ENCODE results near the gene RGPD8.
"Not testable (repeated sequence)": the region's sequence is repeated elsewhere in the genome, so short reads cannot be mapped to it uniquely, and the experiment has no call there.

The RGPD8 gene

GRCh38 chr2:112433932-112434730, 686 bp upstream of the RGPD8 start:
- in situ Hi-C loops (cut with HindIII; ENCODE audit: low sequenced_read_pairs), result no loop called here

GRCh38 chr2:112432735-112433479, 538 bp downstream of the RGPD8 start:
- DNase-seq (ENCODE audit: low read depth, low spot score); in situ Hi-C loops (cut with HindIII; ENCODE audit: low sequenced_read_pairs): not testable (repeated sequence)
- H3K4me3 ChIP-seq (ENCODE audit: low read depth, low read length), result peak overlapping the region; percentile 35

More at GRCh38 chr2:112433932-112434730, 686 bp upstream of the RGPD8 start:
- DNase-seq (ENCODE audit: low read depth, low spot score), result no peak
- no peak for TF ChIP-seq CTCF (IDR thresholded peaks at IDR 0.05; ENCODE audit: low read depth, low read length)
- no peak overlapping the region for H3K4me3 ChIP-seq (ENCODE audit: low read depth, low read length)

- in situ Hi-C loops (cut with HindIII; ENCODE audit: low sequenced_read_pairs); DNase-seq (ENCODE audit: low read depth, low spot score); H3K4me3 ChIP-seq (ENCODE audit: low read depth, low read length): not testable (repeated sequence)
Observed at GRCh38 chr2:112432390-112432734, 1.1 kb downstream of the RGPD8 start.

- H3K4me3 ChIP-seq (ENCODE audit: low read depth, low read length); in situ Hi-C loops (cut with HindIII; ENCODE audit: low sequenced_read_pairs): not testable (repeated sequence)
- DNase-seq (ENCODE audit: low read depth, low spot score), result peak; percentile 5
Observed at GRCh38 chr2:112431587-112432295, 1.7 kb downstream of the RGPD8 start.

GRCh38 chr2:112424553-112424952, 8.9 kb downstream of the RGPD8 start:
- in situ Hi-C loops (cut with HindIII; ENCODE audit: low sequenced_read_pairs); H3K4me3 ChIP-seq (ENCODE audit: low read depth, low read length); DNase-seq (ENCODE audit: low read depth, low spot score): not testable (repeated sequence)

GRCh38 chr2:112416860-112417259, 16.6 kb downstream of the RGPD8 start:
- H3K4me3 ChIP-seq (ENCODE audit: low read depth, low read length); DNase-seq (ENCODE audit: low read depth, low spot score); in situ Hi-C loops (cut with HindIII; ENCODE audit: low sequenced_read_pairs): not testable (repeated sequence)

GRCh38 chr2:112360055-112360454, 73.4 kb downstream of the RGPD8 start:
- in situ Hi-C loops (cut with HindIII; ENCODE audit: low sequenced_read_pairs); H3K4me3 ChIP-seq (ENCODE audit: low read depth, low read length); DNase-seq (ENCODE audit: low read depth, low spot score): not testable (repeated sequence)

- H3K4me3 ChIP-seq (ENCODE audit: low read depth, low read length); in situ Hi-C loops (cut with HindIII; ENCODE audit: low sequenced_read_pairs): not testable (repeated sequence)
Observed at GRCh38 chr2:112354335-112354734, 79.1 kb downstream of the RGPD8 start.

GRCh38 chr2:112352809-112353603, 80.4 kb downstream of the RGPD8 start:
- H3K4me3 ChIP-seq (ENCODE audit: low read depth, low read length); DNase-seq (ENCODE audit: low read depth, low spot score); in situ Hi-C loops (cut with HindIII; ENCODE audit: low sequenced_read_pairs): not testable (repeated sequence)

More at GRCh38 chr2:112354335-112354734, 79.1 kb downstream of the RGPD8 start:
- not testable (repeated sequence) for DNase-seq (ENCODE audit: low read depth, low spot score)

- in situ Hi-C loops (cut with HindIII; ENCODE audit: low sequenced_read_pairs); DNase-seq (ENCODE audit: low read depth, low spot score); H3K4me3 ChIP-seq (ENCODE audit: low read depth, low read length): not testable (repeated sequence)
Observed at GRCh38 chr2:112352292-112352691, 81.2 kb downstream of the RGPD8 start.

All from astrocyte of the spinal cord (primary cell).